Motor neuron (in vitro differentiated cells): ENCODE results near the gene CACNB2. TPM values are rescaled to one million over a fixed set of nuclear protein-coding genes. Genes with fewer than 3 reads are reported as not detected.

ENCODE experiments used
- ATAC-seq, 8 experiments: fragments of 200-7000 bp; cut with Tn5 transposase; replicated peaks in 6 of 8; 2 replicates each; pipeline ENCODE4 v1.8.0; 2021; ENCODE audit warnings: mild to moderate bottlenecking in 8 of 8, moderate library complexity in 8 of 8
- H3K27ac ChIP-seq, 2 donors: fragments of 250-450 bp; sonication (Bioruptor Pico); 2 replicates each; pipeline ENCODE4 v1.9.0; 2021; ENCODE audit warnings: antibody characterized with exemption in 2 of 2, mild to moderate bottlenecking in 2 of 2, moderate library complexity in 1 of 2
- H3K4me1 ChIP-seq, 2 donors: fragments of 250-450 bp; sonication (Bioruptor Pico); replicated peaks in 1 of 2; 2 replicates each; pipeline ENCODE4 v1.6.1; 2021; ENCODE audit warnings: antibody characterized with exemption in 2 of 2, mild to moderate bottlenecking in 2 of 2, moderate library complexity in 1 of 2
- H3K4me3 ChIP-seq, 5 donors: fragments of 250-450 bp; sonication (Bioruptor Pico); 2 replicates each; pipeline ENCODE4 v1.9.0; 2021; ENCODE audit warnings: antibody characterized with exemption in 5 of 5, mild to moderate bottlenecking in 5 of 5, moderate library complexity in 4 of 5
- WGBS, 10 experiments: fragments of 450-650 bp; shearing (Covaris generic); methylation state at CpG; one replicate each; pipeline ENCODE4 v1.0.0; 2022; 5-methylcytosine and 5-hydroxymethylcytosine counted together
- in situ Hi-C, 9 experiments: fragments of 400-800 bp; cut with MboI; loops; one replicate each; pipeline ENCODE4 v1.15.0; 2021; ENCODE audit warnings: low sequenced_read_pairs in 9 of 9, low pct_unique_long_range_greater_than_20kb in 2 of 9; ENCODE audit not compliant: unreplicated experiment in 9 of 9
- total RNA-seq, 8 experiments: library from RNA; unstranded; fragments of 300-600 nt; gene quantifications; 2 replicates each; pipeline versions ENCODE4 v1.2.3 to v1.2.4, GENCODE V29; 2022

Gene CACNB2
- total RNA-seq, 8 experiments from 2014 or later: 1.3 to 24.1 (median 5.1) TPM

GRCh38 chr10:18282094-18282493, 141.9 kb downstream of the CACNB2 start:
- no peak overlapping the region for H3K27ac ChIP-seq
- in situ Hi-C loops: no loop called here
- H3K4me3 ChIP-seq: no peak overlapping the region
- WGBS, 10 experiments: 25 to 70% (median 48%) methylated on average over 1 to 2 of the region's 2 CpGs; no CpG with 5 or more reads in 3 of the 10 experiments
- H3K4me1 ChIP-seq: no peaks in the 10 kb centered on the region
- no peak for ATAC-seq

GRCh38 chr10:18290651-18291313, 150.6 kb downstream of the CACNB2 start:
- Histone ChIP-seq H3K4me3 (no peak overlapping the region), H3K27ac (no peak overlapping the region), H3K4me1 (no peaks in the 10 kb centered on the region)
- no peak for ATAC-seq
- WGBS, 10 experiments: 40 to 94% (median 82%) methylated on average over 3 to 15 of the region's 16 CpGs; no CpG with 5 or more reads in 1 of the 10 experiments
- in situ Hi-C loops: no loop called here

GRCh38 chr10:18293536-18294510, 153.6 kb downstream of the CACNB2 start:
- Histone ChIP-seq H3K27ac (no peak overlapping the region), H3K4me1 (no peaks in the 10 kb centered on the region), H3K4me3 (no peak overlapping the region)
- no peak for ATAC-seq
- in situ Hi-C loops: no loop called here
- 10 to 93% (median 82%) methylated on average over 1 to 7 of the region's 9 CpGs for WGBS, 10 experiments

- no peaks in the 10 kb centered on the region for H3K4me1 ChIP-seq
- no peak overlapping the region for H3K27ac ChIP-seq
- in situ Hi-C loops: no loop called here
- no peak for ATAC-seq
- no peak overlapping the region for H3K4me3 ChIP-seq
- 14 to 89% (median 67%) methylated on average over 1 to 4 of the region's 4 CpGs; no CpG with 5 or more reads in 3 of the 10 experiments for WGBS, 10 experiments
Measured at GRCh38 chr10:18294633-18295032, 154.4 kb downstream of the CACNB2 start.

GRCh38 chr10:18297659-18298058, 157.4 kb downstream of the CACNB2 start:
- no peak overlapping the region for H3K4me3 ChIP-seq
- 14 to 100% (median 94%) methylated on average over 1 to 4 of the region's 5 CpGs; no CpG with 5 or more reads in 2 of the 10 experiments for WGBS, 10 experiments
- ATAC-seq: no peak
- no peaks in the 10 kb centered on the region for H3K4me1 ChIP-seq
- H3K27ac ChIP-seq: no peak overlapping the region
- in situ Hi-C loops: no loop called here

- 70 to 100% (median 96%) methylated on average over 1 to 8 of the region's 9 CpGs; no CpG with 5 or more reads in 1 of the 10 experiments for WGBS, 10 experiments
- in situ Hi-C loops: no loop called here
- no peak for ATAC-seq
- Histone ChIP-seq H3K4me1 (no peaks in the 10 kb centered on the region), H3K4me3 (no peak overlapping the region), H3K27ac (no peak overlapping the region)
Measured at GRCh38 chr10:18298256-18298655, 158.0 kb downstream of the CACNB2 start.

- in situ Hi-C loops: no loop called here
- peak in 6 of 8 experiments; percentile 47 to 85 (median 76) for ATAC-seq
- 46 to 78% (median 63%) methylated on average over 2 to 10 of the region's 12 CpGs for WGBS, 10 experiments
- no peak overlapping the region for H3K27ac ChIP-seq
- H3K4me1 ChIP-seq: peaks cover 0 to 5% of the 10 kb centered on the region in 2 donors
- H3K4me3 ChIP-seq: no peak overlapping the region
Measured at GRCh38 chr10:18303851-18304801, 163.9 kb downstream of the CACNB2 start.

GRCh38 chr10:18306031-18306430, 165.8 kb downstream of the CACNB2 start:
- no peak for ATAC-seq
- in situ Hi-C loops: no loop called here
- Histone ChIP-seq H3K4me3 (no peak overlapping the region), H3K27ac (no peak overlapping the region), H3K4me1 (peaks cover 0 to 5% of the 10 kb centered on the region in 2 donors)
- WGBS, 10 experiments: 33 to 100% (median 89%) methylated on average over 1 to 3 of the region's 3 CpGs

GRCh38 chr10:18308600-18308999, 168.4 kb downstream of the CACNB2 start:
- in situ Hi-C loops: no loop called here
- WGBS, 10 experiments: 0 to 100% (median 87%) methylated on average over 1 to 3 of the region's 3 CpGs; no CpG with 5 or more reads in 2 of the 10 experiments
- no peak for ATAC-seq
- Histone ChIP-seq H3K27ac (no peak overlapping the region), H3K4me1 (peaks cover 12 to 21% of the 10 kb centered on the region in 2 donors), H3K4me3 (no peak overlapping the region)

- Histone ChIP-seq H3K4me3 (no peak overlapping the region), H3K27ac (no peak overlapping the region), H3K4me1 (peaks cover 16 to 22% of the 10 kb centered on the region in 2 donors)
- ATAC-seq: no peak
- WGBS, 10 experiments: 14 to 100% (median 87%) methylated on average over 1 to 2 of the region's 2 CpGs
- in situ Hi-C loops: no loop called here
Measured at GRCh38 chr10:18310761-18311160, 170.5 kb downstream of the CACNB2 start.

- peak overlapping the region in 1 of 2 donors; percentile 20 for H3K27ac ChIP-seq
- no peak overlapping the region for H3K4me3 ChIP-seq
- H3K4me1 ChIP-seq: peaks cover 16 to 22% of the 10 kb centered on the region in 2 donors
- WGBS, 10 experiments: 10 to 74% (median 46%) methylated on average over 2 to 7 of the region's 7 CpGs
- in situ Hi-C loops: no loop called here
- ATAC-seq: peak; percentile 85 to 97 (median 95)
Measured at GRCh38 chr10:18312374-18313139, 172.3 kb downstream of the CACNB2 start.

- Histone ChIP-seq H3K27ac (peak overlapping the region in 1 of 2 donors; percentile 8), H3K4me3 (no peak overlapping the region), H3K4me1 (peaks cover 16 to 22% of the 10 kb centered on the region in 2 donors)
- WGBS, 10 experiments: 48 to 78% (median 62%) methylated on average over 2 to 10 of the region's 10 CpGs; no CpG with 5 or more reads in 1 of the 10 experiments
- in situ Hi-C loops: no loop called here
- ATAC-seq: peak in 5 of 8 experiments; percentile 53 to 68 (median 62)
Measured at GRCh38 chr10:18313140-18313530, 172.9 kb downstream of the CACNB2 start.
